Endothelial cell (in vitro differentiated cells): Measurements from ENCODE around the gene CHAD. TPM values are rescaled to one million over a fixed set of nuclear protein-coding genes. Genes with fewer than 3 reads are reported as not detected.

Experiments used
- DNase-seq: peaks from one replicate; pipeline ENCODE4 v3.0.0; 2021; ENCODE audit warnings: low spot score
- H3K27ac Mint-ChIP-seq: one replicate; pipeline ENCODE4 v1.8.0; 2021; ENCODE audit warnings: mixed read lengths, inconsistent platforms; ENCODE audit not compliant: unreplicated experiment
- H3K27me3 Mint-ChIP-seq: one replicate; pipeline ENCODE4 v1.8.0; 2021; ENCODE audit warnings: mild to moderate bottlenecking, moderate library complexity, mixed read lengths, inconsistent platforms; ENCODE audit not compliant: unreplicated experiment
- H3K36me3 Mint-ChIP-seq: one replicate; pipeline ENCODE4 v1.8.0; 2021; ENCODE audit warnings: mild to moderate bottlenecking, low read depth, mixed read lengths, inconsistent platforms; ENCODE audit not compliant: unreplicated experiment
- H3K4me1 Mint-ChIP-seq: one replicate; pipeline ENCODE4 v1.8.0; 2021; ENCODE audit warnings: mild to moderate bottlenecking, mixed read lengths, inconsistent platforms; ENCODE audit not compliant: unreplicated experiment
- H3K4me3 Mint-ChIP-seq: one replicate; pipeline ENCODE4 v1.8.0; 2021; ENCODE audit warnings: mild to moderate bottlenecking, mixed read lengths, inconsistent platforms; ENCODE audit not compliant: unreplicated experiment
- H3K9me3 Mint-ChIP-seq: one replicate; pipeline ENCODE4 v1.8.0; 2021; ENCODE audit warnings: mixed read lengths, inconsistent platforms; ENCODE audit not compliant: unreplicated experiment
- CTCF ChIP-seq: fragments of 200-600 bp; sonication (generic); IDR thresholded peaks from one replicate; pipeline ENCODE4 v1.5.0; 2021; ENCODE audit warnings: antibody characterized with exemption; ENCODE audit not compliant: unreplicated experiment
- total RNA-seq: library from RNA; stranded (reverse); fragmentation: NEBNext Ultra II Directional; extraction: Animal tissue kit (Norgen Biotek cat#: 25700); gene quantifications from one replicate; pipeline ENCODE4 v1.2.1, GENCODE V29; 2021; ENCODE audit not compliant: unreplicated experiment

Gene CHAD
- total RNA-seq, 1 donor from 2014 or later = not detected

- Mint-ChIP-seq H3K27ac (no peak overlapping the region), H3K36me3 (peaks cover 20% of the 10 kb centered on the region), H3K9me3 (no peaks in the 10 kb centered on the region), H3K27me3 (peaks cover 4% of the 10 kb centered on the region), H3K4me1 (peaks cover 5% of the 10 kb centered on the region), H3K4me3 (no peak overlapping the region)
- no peak for TF ChIP-seq CTCF
- DNase-seq = no peak
These were observed 12.3 kb upstream of the CHAD start for GRCh38 chr17:50480854-50481490.

DNA sequence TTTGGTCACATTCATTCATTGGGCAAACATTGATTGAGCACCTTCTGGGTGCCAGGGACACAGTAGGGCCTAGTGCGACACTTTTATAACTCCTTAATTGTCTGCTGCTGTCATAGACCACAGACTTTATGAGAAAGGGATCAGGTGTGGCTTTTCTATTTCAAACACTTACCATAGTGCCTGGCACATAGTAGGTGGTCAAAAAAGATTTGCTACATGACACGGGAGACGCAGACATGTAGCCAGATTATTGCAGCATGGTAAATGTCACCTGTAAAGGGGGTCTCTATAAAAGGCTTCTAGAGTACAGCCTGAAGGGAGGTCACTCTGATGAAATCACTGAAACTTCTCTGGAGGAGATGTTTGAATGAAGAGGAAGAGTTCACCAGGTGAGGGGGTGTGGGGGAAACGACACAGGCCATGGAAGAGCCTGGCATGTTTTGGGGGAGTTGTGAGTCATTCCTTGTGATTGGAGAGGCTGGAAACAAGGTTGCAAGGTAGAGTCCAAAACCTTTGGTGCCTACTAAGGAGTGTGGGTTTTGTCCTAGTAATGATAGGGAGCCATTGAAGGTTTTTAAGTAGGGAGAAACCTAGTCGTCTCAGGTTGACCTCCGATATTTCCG lies 11.6 kb upstream of the CHAD start:
- TF ChIP-seq CTCF = no peak
- DNase-seq = no peak
- Mint-ChIP-seq H3K27ac (no peak overlapping the region), H3K4me1 (peaks cover 5% of the 10 kb centered on the region), H3K9me3 (no peaks in the 10 kb centered on the region), H3K36me3 (peaks cover 13% of the 10 kb centered on the region), H3K27me3 (peaks cover 7% of the 10 kb centered on the region), H3K4me3 (peak overlapping the region; percentile 93)

GRCh38 chr17:50479522-50480141 lies 11.0 kb upstream of the CHAD start:
- Mint-ChIP-seq H3K4me1 (peaks cover 5% of the 10 kb centered on the region), H3K4me3 (peak overlapping the region; percentile 93), H3K9me3 (no peaks in the 10 kb centered on the region), H3K36me3 (peaks cover 12% of the 10 kb centered on the region), H3K27me3 (peaks cover 7% of the 10 kb centered on the region), H3K27ac (peak overlapping the region; percentile 77)
- peak; percentile 42 for TF ChIP-seq CTCF
- peak; percentile 77 for DNase-seq

- Mint-ChIP-seq H3K27me3 (peaks cover 8% of the 10 kb centered on the region), H3K27ac (peak within 1 kb of the TSS; percentile 77), H3K4me3 (peak within 1 kb of the TSS; percentile 93), H3K9me3 (no peaks in the 10 kb centered on the region), H3K4me1 (peaks cover 5% of the 10 kb centered on the region), H3K36me3 (peaks cover 15% of the 10 kb centered on the region)
- peak; percentile 87 for DNase-seq
- TF ChIP-seq CTCF = peak; percentile 86
These were observed 10.0 kb upstream of the CHAD start, which contains the start of gene RSAD1 for GRCh38 chr17:50478391-50479381. RSAD1 (plus strand) TSS chr17:50478860; CDS start chr17:50478885, 25 bp downstream.
